Body of pancreas (tissue), 4 donors: Measurements from ENCODE around the gene ARHGEF28. TPM values are rescaled to one million over a fixed set of nuclear protein-coding genes. Genes with fewer than 3 reads are reported as not detected.

ENCODE experiments used
- ATAC-seq: fragments of 150-250 bp; one replicate; pipeline ENCODE4 v1.9.1; 2016
- DNase-seq, 4 donors: peaks; one replicate each; pipeline ENCODE4 v3.0.0-alpha.2; 2019
- H3K27ac ChIP-seq, 4 donors: fragments of 200-600 bp; sonication (generic); 1 replicate in 3 of 4; 2 replicates in 1 of 4; pipeline versions ENCODE4 v1.5.1 to v1.6.1; 2016 to 2019; ENCODE audit warnings: mild to moderate bottlenecking in 1 of 4, mixed read lengths in 1 of 4, moderate library complexity in 1 of 4
- H3K27me3 ChIP-seq, 2 donors: fragments of 200-600 bp; sonication (generic); one replicate each; pipeline ENCODE4 v1.6.0; 2016; ENCODE audit warnings: mild to moderate bottlenecking in 1 of 2
- H3K36me3 ChIP-seq, 2 donors: fragments of 200-600 bp; sonication (generic); replicated peaks in 1 of 2; 2 replicates each; pipeline ENCODE4 v1.5.1; 2016; ENCODE audit warnings: low read depth in 2 of 2; ENCODE audit not compliant: insufficient read depth in 1 of 2
- H3K4me1 ChIP-seq: fragments of 200-600 bp; sonication (generic); one replicate; pipeline ENCODE4 v1.6.0; 2016
- H3K4me3 ChIP-seq, 2 donors: fragments of 200-600 bp; sonication (generic); 1 replicate in 1 of 2; 2 replicates in 1 of 2; pipeline ENCODE4 v1.5.1; 2016 to 2019
- H3K9me3 ChIP-seq, 3 donors: fragments of 200-600 bp; sonication (generic); 1 replicate in 2 of 3; 2 replicates in 1 of 3; pipeline ENCODE4 v1.5.1; 2016
- POLR2A ChIP-seq, 3 donors: fragments of 450-650 bp; IDR thresholded peaks; one replicate each; pipeline ENCODE4 v1.6.1; 2016; ENCODE audit warnings: antibody characterized with exemption in 3 of 3, mild to moderate bottlenecking in 2 of 3
- WGBS, 2 donors: methylation state at CpG; one replicate each; pipeline ENCODE4 v1.1.5; 2017; 5-methylcytosine and 5-hydroxymethylcytosine counted together
- intact Hi-C: fragments of 100-400 bp; cut with DNase I; formaldehyde crosslinking; loops from one replicate; pipeline ENCODE4 v1.15.1; 2023
- total RNA-seq, 2 donors: library from RNA; depleted of rRNA; stranded (reverse); fragments of >200 nt; gene quantifications; one replicate each; pipeline ENCODE4 v1.1.0, GENCODE V29; 2016
- TF ChIP-seq, protein P1 (sequence below), 7 experiments: fragments of 450-650 bp in 4 of 7; fragments of 200-600 bp in 3 of 7; sonication (generic) in 3 of 7; IDR thresholded peaks; one replicate each; pipeline ENCODE4 v1.5.1; 2016 to 2019; ENCODE audit warnings: antibody characterized with exemption in 7 of 7

The ARHGEF28 gene
- total RNA-seq, 2 donors from 2014 or later: 63.0 to 67.2 TPM

DNA sequence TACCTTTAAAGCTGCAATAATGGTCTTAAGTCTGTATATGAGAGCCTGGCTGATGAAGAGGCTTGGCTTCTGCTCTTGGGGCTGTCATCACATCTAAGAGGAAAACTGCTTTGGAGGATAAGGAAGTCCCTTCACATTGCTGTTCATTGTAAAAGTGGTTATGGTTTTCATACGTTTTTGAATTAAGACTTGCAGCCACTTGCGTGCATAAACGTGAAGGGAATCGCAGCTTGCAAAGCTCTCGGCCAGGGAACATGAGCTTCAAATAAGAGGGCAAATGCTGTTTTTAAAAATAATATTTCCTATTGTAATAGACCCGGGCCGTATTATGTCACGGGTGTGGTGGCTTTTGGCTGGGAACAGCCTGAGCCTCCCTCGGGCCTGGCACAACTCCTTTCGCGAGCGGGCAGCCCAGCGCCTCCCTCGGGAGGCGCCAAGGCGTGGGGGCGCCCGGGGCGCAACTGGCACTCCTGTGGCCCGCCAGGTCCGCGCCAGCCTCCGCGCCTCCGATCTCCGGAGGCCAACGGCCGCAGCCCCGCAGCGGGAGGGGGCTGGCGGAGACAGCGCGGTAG is 538 bp upstream of the ARHGEF28 start:
- WGBS, 2 donors: 3 to 7% methylated on average over 8 to 14 of the region's 33 CpGs
- intact Hi-C loops: no loop called here
- H3K4me3 ChIP-seq: peak overlapping the region; percentile 34 to 45
- no peaks in the 10 kb centered on the region for H3K36me3 ChIP-seq
- ATAC-seq (peak; percentile 50), DNase-seq (no peak)
- no peaks in the 10 kb centered on the region for H3K27me3 ChIP-seq
- peak overlapping the region; percentile 78 to 94 (median 90) for H3K27ac ChIP-seq
- H3K9me3 ChIP-seq: no peaks in the 10 kb centered on the region
- peaks cover 59% of the 10 kb centered on the region for H3K4me1 ChIP-seq
- TF ChIP-seq, protein P1, sequence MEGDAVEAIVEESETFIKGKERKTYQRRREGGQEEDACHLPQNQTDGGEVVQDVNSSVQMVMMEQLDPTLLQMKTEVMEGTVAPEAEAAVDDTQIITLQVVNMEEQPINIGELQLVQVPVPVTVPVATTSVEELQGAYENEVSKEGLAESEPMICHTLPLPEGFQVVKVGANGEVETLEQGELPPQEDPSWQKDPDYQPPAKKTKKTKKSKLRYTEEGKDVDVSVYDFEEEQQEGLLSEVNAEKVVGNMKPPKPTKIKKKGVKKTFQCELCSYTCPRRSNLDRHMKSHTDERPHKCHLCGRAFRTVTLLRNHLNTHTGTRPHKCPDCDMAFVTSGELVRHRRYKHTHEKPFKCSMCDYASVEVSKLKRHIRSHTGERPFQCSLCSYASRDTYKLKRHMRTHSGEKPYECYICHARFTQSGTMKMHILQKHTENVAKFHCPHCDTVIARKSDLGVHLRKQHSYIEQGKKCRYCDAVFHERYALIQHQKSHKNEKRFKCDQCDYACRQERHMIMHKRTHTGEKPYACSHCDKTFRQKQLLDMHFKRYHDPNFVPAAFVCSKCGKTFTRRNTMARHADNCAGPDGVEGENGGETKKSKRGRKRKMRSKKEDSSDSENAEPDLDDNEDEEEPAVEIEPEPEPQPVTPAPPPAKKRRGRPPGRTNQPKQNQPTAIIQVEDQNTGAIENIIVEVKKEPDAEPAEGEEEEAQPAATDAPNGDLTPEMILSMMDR (IDR thresholded peaks at IDR 0.05): no peak
- TF ChIP-seq POLR2A (IDR thresholded peaks at IDR 0.05): peak in 2 of 3 donors; percentile 17 to 28

DNA sequence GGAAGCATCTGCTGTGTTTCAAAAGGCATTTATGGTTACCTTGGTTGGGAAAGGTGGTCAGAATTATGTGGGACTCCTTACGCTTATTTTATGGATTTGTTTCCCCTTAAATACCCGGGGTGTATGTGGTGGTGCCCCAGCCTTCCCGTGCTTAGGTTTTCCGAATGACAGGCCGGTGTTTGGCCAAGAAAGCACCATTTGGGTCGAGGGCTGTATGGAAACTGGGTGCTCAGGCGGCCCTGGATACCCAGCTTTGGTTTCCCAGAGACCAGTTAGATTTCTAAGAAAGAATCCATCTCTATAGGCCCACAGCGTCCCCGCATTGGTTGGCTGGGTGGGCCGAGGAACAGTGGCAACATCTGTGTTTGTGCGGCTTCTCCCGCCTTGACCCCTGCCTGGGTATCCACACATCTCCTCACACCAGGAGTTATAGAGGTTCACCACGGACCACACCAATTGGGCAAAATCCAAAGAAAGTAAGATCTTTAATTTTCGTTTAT is 868 bp downstream of the ARHGEF28 start:
- H3K27me3 ChIP-seq: no peaks in the 10 kb centered on the region
- peak overlapping the region; percentile 78 to 94 (median 90) for H3K27ac ChIP-seq
- H3K4me3 ChIP-seq: peak overlapping the region; percentile 81 to 82
- H3K9me3 ChIP-seq: no peaks in the 10 kb centered on the region
- ATAC-seq (no peak), DNase-seq (no peak)
- 43 to 51% methylated on average over 12 to 14 of the region's 14 CpGs for WGBS, 2 donors
- intact Hi-C loops: no loop called here
- peaks cover 73% of the 10 kb centered on the region for H3K4me1 ChIP-seq
- H3K36me3 ChIP-seq: no peaks in the 10 kb centered on the region
- TF ChIP-seq, protein P1 (IDR thresholded peaks at IDR 0.05): no peak
- no peak for TF ChIP-seq POLR2A (IDR thresholded peaks at IDR 0.05)

DNA sequence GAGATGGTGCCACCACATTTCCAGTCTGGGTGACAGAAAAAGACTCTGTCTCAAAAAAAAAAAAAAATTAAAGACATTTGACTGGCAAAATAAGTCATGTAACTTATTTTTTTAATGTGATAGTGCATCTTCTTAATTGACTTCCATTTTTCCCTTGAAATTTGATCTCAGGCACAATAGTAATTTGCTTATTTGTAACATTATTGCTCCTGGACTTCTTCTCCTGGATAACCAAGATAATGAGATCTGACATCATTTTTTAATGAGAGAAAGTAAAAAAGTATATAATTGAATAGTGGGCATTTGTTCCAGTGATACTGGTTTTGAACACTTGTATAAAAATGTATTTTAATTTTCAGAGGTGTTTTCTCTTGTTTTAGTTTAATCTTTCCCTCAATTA is 3.5 kb downstream of the ARHGEF28 start:
- Histone ChIP-seq H3K27me3 (no peaks in the 10 kb centered on the region), H3K4me3 (no peak overlapping the region), H3K9me3 (no peaks in the 10 kb centered on the region), H3K27ac (no peak overlapping the region), H3K4me1 (peaks cover 65% of the 10 kb centered on the region), H3K36me3 (no peaks in the 10 kb centered on the region)
- TF ChIP-seq, protein P1 (IDR thresholded peaks at IDR 0.05): no peak
- no peak for TF ChIP-seq POLR2A (IDR thresholded peaks at IDR 0.05)
- intact Hi-C loops: no loop called here
- no peak for DNase-seq
- no peak for ATAC-seq

DNA sequence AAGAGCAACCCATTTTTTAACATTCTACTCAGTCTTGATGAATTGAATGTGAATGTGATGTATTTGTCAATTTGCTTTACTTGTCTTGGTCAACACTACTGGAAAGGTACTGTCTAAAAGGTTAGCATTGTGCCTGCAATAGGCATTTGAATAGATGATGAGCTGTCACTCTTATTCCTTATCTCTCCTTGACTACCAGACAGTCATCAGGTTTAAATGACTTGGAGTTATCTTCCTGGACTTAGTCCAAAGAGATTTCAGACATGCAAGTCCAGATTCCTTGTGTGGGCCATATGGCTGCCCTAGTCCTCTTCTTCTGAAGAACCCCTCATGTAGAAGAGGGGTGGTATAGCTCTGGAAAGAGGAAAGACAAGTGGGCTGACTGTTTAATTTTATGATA is 4.8 kb downstream of the ARHGEF28 start:
- TF ChIP-seq POLR2A (IDR thresholded peaks at IDR 0.05): no peak
- TF ChIP-seq, protein P1 (IDR thresholded peaks at IDR 0.05): no peak
- no peak for ATAC-seq
- Histone ChIP-seq H3K4me3 (no peak overlapping the region), H3K36me3 (no peaks in the 10 kb centered on the region), H3K9me3 (no peaks in the 10 kb centered on the region), H3K4me1 (peaks cover 53% of the 10 kb centered on the region), H3K27me3 (no peaks in the 10 kb centered on the region), H3K27ac (peak overlapping the region; percentile 48 to 78 (median 67))
- intact Hi-C loops: loop anchor here (10.0 kb wide), 1 partner anchor 54 kb away; no protein-coding TSS in a partner anchor
- DNase-seq: no peak

DNA sequence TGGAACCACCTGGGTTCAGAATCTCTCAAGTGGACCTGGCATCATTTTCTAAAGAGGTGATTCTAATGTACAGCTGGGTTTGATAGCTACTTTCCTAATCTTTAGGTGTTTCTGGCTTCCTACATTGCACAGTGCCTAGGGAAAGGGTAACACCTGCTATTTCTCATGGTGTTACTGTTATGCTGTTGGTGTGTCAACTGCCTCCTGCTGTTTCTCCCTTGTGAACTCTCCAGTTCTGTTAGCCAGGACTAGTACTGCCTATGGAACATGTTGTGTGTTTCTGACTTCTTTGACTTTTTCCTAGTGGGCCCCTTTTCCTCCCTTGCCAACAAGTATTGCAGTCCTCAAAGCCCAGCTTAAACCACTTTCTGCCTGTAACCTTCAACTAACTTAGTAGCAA is 5.5 kb downstream of the ARHGEF28 start:
- peak overlapping the region; percentile 48 to 78 (median 67) for H3K27ac ChIP-seq
- ATAC-seq: peak; percentile 92
- intact Hi-C loops: loop anchor here (10.0 kb wide), 1 partner anchor 53 kb away; no protein-coding TSS in a partner anchor

More for the DNA sequence above, 5.5 kb downstream of the ARHGEF28 start:
- Histone ChIP-seq H3K4me1 (peaks cover 53% of the 10 kb centered on the region), H3K27me3 (no peaks in the 10 kb centered on the region), H3K36me3 (no peaks in the 10 kb centered on the region), H3K4me3 (no peak overlapping the region), H3K9me3 (no peaks in the 10 kb centered on the region)
- DNase-seq: peak; percentile 35 to 72 (median 61)
- TF ChIP-seq, protein P1 (IDR thresholded peaks at IDR 0.05): peak in 2 of 7 experiments; percentile 3 to 16
- TF ChIP-seq POLR2A (IDR thresholded peaks at IDR 0.05): no peak
